ENCODE results near the gene SNED1.

DNA sequence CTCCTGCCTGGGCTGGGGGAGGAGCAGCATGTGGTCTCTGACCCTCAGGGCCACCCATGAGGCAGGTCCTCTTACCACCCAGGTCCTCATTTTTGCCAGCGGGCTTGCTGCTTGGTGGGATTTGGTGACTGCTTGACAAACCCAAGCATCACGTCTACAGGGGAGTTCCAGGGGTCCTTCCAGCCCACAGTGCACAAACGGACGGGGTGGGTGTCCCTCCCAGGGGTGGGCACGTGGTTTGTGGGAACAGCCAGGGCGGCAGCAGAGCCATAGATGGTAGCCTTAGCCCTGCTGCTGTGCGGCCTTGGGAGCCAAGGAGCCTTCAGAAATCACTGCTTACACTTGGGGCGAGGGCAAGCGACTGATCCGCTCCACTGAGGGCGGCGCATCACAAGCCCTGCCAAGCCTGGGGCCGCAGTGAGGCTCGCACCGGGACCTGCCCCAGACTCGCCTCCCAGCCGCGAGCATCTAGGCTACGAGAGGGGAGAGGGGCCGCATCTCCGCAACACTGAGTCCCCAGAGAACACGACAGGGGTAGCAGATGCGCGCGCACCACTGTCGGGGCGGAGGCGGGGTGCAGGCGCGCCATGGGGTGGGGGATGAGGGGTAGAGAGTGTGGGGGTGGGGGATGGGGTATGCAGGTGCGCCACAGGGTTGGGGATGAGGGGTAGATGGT is 36.9 kb downstream of the SNED1 start:
- TF ChIP-seq, protein P1, sequence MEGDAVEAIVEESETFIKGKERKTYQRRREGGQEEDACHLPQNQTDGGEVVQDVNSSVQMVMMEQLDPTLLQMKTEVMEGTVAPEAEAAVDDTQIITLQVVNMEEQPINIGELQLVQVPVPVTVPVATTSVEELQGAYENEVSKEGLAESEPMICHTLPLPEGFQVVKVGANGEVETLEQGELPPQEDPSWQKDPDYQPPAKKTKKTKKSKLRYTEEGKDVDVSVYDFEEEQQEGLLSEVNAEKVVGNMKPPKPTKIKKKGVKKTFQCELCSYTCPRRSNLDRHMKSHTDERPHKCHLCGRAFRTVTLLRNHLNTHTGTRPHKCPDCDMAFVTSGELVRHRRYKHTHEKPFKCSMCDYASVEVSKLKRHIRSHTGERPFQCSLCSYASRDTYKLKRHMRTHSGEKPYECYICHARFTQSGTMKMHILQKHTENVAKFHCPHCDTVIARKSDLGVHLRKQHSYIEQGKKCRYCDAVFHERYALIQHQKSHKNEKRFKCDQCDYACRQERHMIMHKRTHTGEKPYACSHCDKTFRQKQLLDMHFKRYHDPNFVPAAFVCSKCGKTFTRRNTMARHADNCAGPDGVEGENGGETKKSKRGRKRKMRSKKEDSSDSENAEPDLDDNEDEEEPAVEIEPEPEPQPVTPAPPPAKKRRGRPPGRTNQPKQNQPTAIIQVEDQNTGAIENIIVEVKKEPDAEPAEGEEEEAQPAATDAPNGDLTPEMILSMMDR (IDR thresholded peaks at IDR 0.05; ENCODE audit: borderline replicate concordance, extremely low read depth, low read length, poor library complexity, severe bottlenecking): no peak
- TF ChIP-seq EZH2 (IDR thresholded peaks at IDR 0.05; ENCODE audit: borderline replicate concordance, low read depth, low read length, severe bottlenecking): no peak
